ENCODE results near the gene BCAP31. TPM values are rescaled to one million over a fixed set of nuclear protein-coding genes. Genes with fewer than 3 reads are reported as not detected.

The BCAP31 gene
- total RNA-seq, 2 experiments from 2014 or later, result 43.0 to 72.0 TPM

GRCh38 chrX:153722704-153723350, 1.4 kb downstream of the BCAP31 start:
- CTCF ChIA-PET (ENCODE audit: unreplicated experiment), result no interaction called here

GRCh38 chrX:153719701-153720100, 4.5 kb downstream of the BCAP31 start:
- TF ChIP-seq EZH2phosphoT487 (IDR thresholded peaks at IDR 0.05; ENCODE audit: borderline replicate concordance, low read depth, low read length) (no peak), CTCF (conservative IDR thresholded peaks at IDR 0.05; ENCODE audit: low read length) (no peak)
- no peak overlapping the region for H3K27ac ChIP-seq (ENCODE audit: low read depth, low read length, poor library complexity, severe bottlenecking)
- BruUV-seq (replicated peaks), result no TSS peak
- peaks cover 13% of the 10 kb centered on the region for H3K4me1 ChIP-seq (ENCODE audit: insufficient read depth, low read length, poor library complexity, severe bottlenecking)
- no peak overlapping the region for H2AFZ ChIP-seq (ENCODE audit: low read length)
- intact Hi-C loops (cut with micrococcal nuclease; ENCODE audit: unreplicated experiment), result no loop called here
- peaks cover 64% of the 10 kb centered on the region for H3K36me3 ChIP-seq (ENCODE audit: insufficient read depth, low read length)
- peaks cover 22% of the 10 kb centered on the region; the same call in 1 of the 2 replicates for H3K79me2 ChIP-seq (ENCODE audit: insufficient read depth, low read depth, low read length)
- no peak overlapping the region for H3K4me2 ChIP-seq (ENCODE audit: low read length)
- ChIA-PET POLR2A (interaction anchor here (0.7 to 0.8 kb wide), 2 partner anchors 36 to 205 kb away, joined by 3 read pairs; no protein-coding TSS in a partner anchor), CTCF (ENCODE audit: unreplicated experiment) (no interaction called here)
- H3K9me2 ChIP-seq (ENCODE audit: insufficient read depth, low read length), result no peaks in the 10 kb centered on the region
- H4K20me1 ChIP-seq (ENCODE audit: insufficient read depth, low read length), result no peaks in the 10 kb centered on the region
- H3K9me3 ChIP-seq (ENCODE audit: low read length), result no peaks in the 10 kb centered on the region
- no peak for DNase-seq (ENCODE audit: low spot score)
- H3K4me3 ChIP-seq (ENCODE audit: low read depth, low read length, poor library complexity, severe bottlenecking), result no peak overlapping the region

More at GRCh38 chrX:153722704-153723350, 1.4 kb downstream of the BCAP31 start:
- no peak overlapping the region for H2AFZ ChIP-seq (ENCODE audit: low read length)
- no peak for DNase-seq (ENCODE audit: low spot score)
- no peaks in the 10 kb centered on the region for H3K9me2 ChIP-seq (ENCODE audit: insufficient read depth, low read length)
- intact Hi-C loops (cut with micrococcal nuclease; ENCODE audit: unreplicated experiment), result no loop called here
- H3K4me2 ChIP-seq (ENCODE audit: low read length), result peak overlapping the region; percentile 93
- H3K9me3 ChIP-seq (ENCODE audit: low read length), result no peaks in the 10 kb centered on the region
- peaks cover 43% of the 10 kb centered on the region for H3K4me1 ChIP-seq (ENCODE audit: insufficient read depth, low read length, poor library complexity, severe bottlenecking)
- peaks cover 22% of the 10 kb centered on the region; the same call in 1 of the 2 replicates for H3K79me2 ChIP-seq (ENCODE audit: insufficient read depth, low read depth, low read length)
- H3K27ac ChIP-seq (ENCODE audit: low read depth, low read length, poor library complexity, severe bottlenecking), result peak overlapping the region; percentile 76
- no peaks in the 10 kb centered on the region for H4K20me1 ChIP-seq (ENCODE audit: insufficient read depth, low read length)
- TF ChIP-seq CTCF (conservative IDR thresholded peaks at IDR 0.05; ENCODE audit: low read length) (no peak), EZH2phosphoT487 (IDR thresholded peaks at IDR 0.05; ENCODE audit: borderline replicate concordance, low read depth, low read length) (no peak)
- H3K36me3 ChIP-seq (ENCODE audit: insufficient read depth, low read length), result peaks cover 45% of the 10 kb centered on the region
- POLR2A ChIA-PET, result no interaction called here
- H3K4me3 ChIP-seq (ENCODE audit: low read depth, low read length, poor library complexity, severe bottlenecking), result peak overlapping the region; percentile 85
- BruUV-seq (replicated peaks), result no TSS peak

- Histone ChIP-seq H3K9me3 (ENCODE audit: low read length) (no peaks in the 10 kb centered on the region), H3K4me3 (ENCODE audit: low read depth, low read length, poor library complexity, severe bottlenecking) (no peak overlapping the region), H3K27ac (ENCODE audit: low read depth, low read length, poor library complexity, severe bottlenecking) (no peak overlapping the region), H3K36me3 (ENCODE audit: insufficient read depth, low read length) (peaks cover 69% of the 10 kb centered on the region), H3K4me2 (ENCODE audit: low read length) (no peak overlapping the region), H3K79me2 (ENCODE audit: insufficient read depth, low read depth, low read length) (peaks cover 22% of the 10 kb centered on the region; the same call in 1 of the 2 replicates), H3K4me1 (ENCODE audit: insufficient read depth, low read length, poor library complexity, severe bottlenecking) (peaks cover 12% of the 10 kb centered on the region), H3K9me2 (ENCODE audit: insufficient read depth, low read length) (no peaks in the 10 kb centered on the region), H4K20me1 (ENCODE audit: insufficient read depth, low read length) (no peaks in the 10 kb centered on the region), H2AFZ (ENCODE audit: low read length) (no peak overlapping the region)
- DNase-seq (ENCODE audit: low spot score), result no peak
- CTCF ChIA-PET (ENCODE audit: unreplicated experiment), result no interaction called here
- no peak for TF ChIP-seq CTCF (conservative IDR thresholded peaks at IDR 0.05; ENCODE audit: low read length)
- TF ChIP-seq EZH2phosphoT487 (IDR thresholded peaks at IDR 0.05; ENCODE audit: borderline replicate concordance, low read depth, low read length), result no peak
- no TSS peak for BruUV-seq (replicated peaks)
- POLR2A ChIA-PET, result interaction anchor here (0.6 to 0.7 kb wide), 2 partner anchors 35 to 249 kb away, joined by 3 read pairs; no protein-coding TSS in a partner anchor
- intact Hi-C loops (cut with micrococcal nuclease; ENCODE audit: unreplicated experiment), result no loop called here
Observed at GRCh38 chrX:153719238-153719637, 4.9 kb downstream of the BCAP31 start.

Measured in OCI-LY7 (cell line).